Caco-2 (cell line): Measurements from ENCODE around the gene TMEM87A. TPM values are rescaled to one million over a fixed set of nuclear protein-coding genes. Genes with fewer than 3 reads are reported as not detected.

Source experiments
- BruUV-seq: library from RNA; stranded (reverse); fragments of 400-500 nt; replicated peaks from 2 replicates; lab custom pipeline; 2021; lab: Mats Ljungman, UMichigan
- CTCF ChIA-PET: fragments of 300-600 bp; sonication (Branson Sonifier 250); formaldehyde crosslinking; loops from one replicate; lab custom pipeline; 2022; ENCODE audit warnings: antibody characterized with exemption; lab: Charles Lee
- POLR2A ChIA-PET: fragments of 300-600 bp; sonication (Branson Sonifier 250); formaldehyde crosslinking; loops from one replicate; lab custom pipeline; 2022; ENCODE audit warnings: antibody characterized with exemption; lab: Charles Lee
- DNase-seq, 2 experiments: peaks; one replicate each; pipeline versions ENCODE4 v3.0.0 to v3.0.0-alpha.2; 2020 to 2022
- H3K27me3 ChIP-seq: replicated peaks from 2 replicates; pipeline ENCODE4 v1.6.0; 2011; ENCODE audit warnings: low read length; ENCODE audit not compliant: control insufficient read depth, insufficient read depth
- H3K36me3 ChIP-seq: 2 replicates; pipeline ENCODE4 v1.5.1; 2011; ENCODE audit warnings: low read length; ENCODE audit not compliant: control insufficient read depth, insufficient read depth
- H3K4me1 ChIP-seq: fragments of 250-450 bp; sonication (Bioruptor Pico); 2 replicates; pipeline ENCODE4 v1.5.1; 2020; ENCODE audit warnings: mild to moderate bottlenecking
- H3K4me3 ChIP-seq: 2 replicates; pipeline ENCODE4 v1.5.1; 2011; ENCODE audit warnings: low read depth, mild to moderate bottlenecking, control low read depth, low read length
- H3K9me3 ChIP-seq: fragments of 250-450 bp; sonication (Bioruptor Pico); 2 replicates; pipeline ENCODE4 v1.5.1; 2020; ENCODE audit warnings: mild to moderate bottlenecking, moderate library complexity
- H3K27ac Mint-ChIP-seq: one replicate; pipeline ENCODE4 v1.8.0; 2022; ENCODE audit warnings: mixed read lengths; ENCODE audit not compliant: unreplicated experiment
- H3K27me3 Mint-ChIP-seq: one replicate; pipeline ENCODE4 v1.8.0; 2022; ENCODE audit warnings: mixed read lengths; ENCODE audit not compliant: insufficient read depth, unreplicated experiment
- H3K36me3 Mint-ChIP-seq: one replicate; pipeline ENCODE4 v1.8.0; 2022; ENCODE audit warnings: mild to moderate bottlenecking, mixed read lengths; ENCODE audit not compliant: insufficient read depth, unreplicated experiment
- H3K4me1 Mint-ChIP-seq: one replicate; pipeline ENCODE4 v1.8.0; 2022; ENCODE audit warnings: low read depth, mixed read lengths; ENCODE audit not compliant: unreplicated experiment
- H3K4me3 Mint-ChIP-seq: one replicate; pipeline ENCODE4 v1.8.0; 2022; ENCODE audit warnings: mild to moderate bottlenecking, moderate library complexity, mixed read lengths; ENCODE audit not compliant: unreplicated experiment
- H3K9me3 Mint-ChIP-seq: one replicate; pipeline ENCODE4 v1.8.0; 2022; ENCODE audit warnings: mixed read lengths; ENCODE audit not compliant: unreplicated experiment
- CTCF ChIP-seq, 2 experiments: fragments of 200-600 bp in 1 of 2; IDR thresholded peaks; 1 replicate in 1 of 2; 2 replicates in 1 of 2; pipeline versions ENCODE4 v1.5.1 to v1.8.0; 2011 to 2022; ENCODE audit warnings: antibody characterized with exemption in 1 of 2, control low read depth in 1 of 2, inconsistent platforms in 1 of 2, low read depth in 1 of 2, low read length in 1 of 2, mild to moderate bottlenecking in 1 of 2, moderate library complexity in 1 of 2; ENCODE audit not compliant: insufficient read depth in 1 of 2, severe bottlenecking in 1 of 2, unreplicated experiment in 1 of 2
- intact Hi-C: fragments of 100-400 bp; cut with micrococcal nuclease; formaldehyde crosslinking; loops from one replicate; pipeline ENCODE4 v1.10.0; 2022; ENCODE audit not compliant: unreplicated experiment
- total RNA-seq: library from RNA; stranded (reverse); gene quantifications from 2 replicates; pipeline ENCODE4 v1.2.3, GENCODE V29; 2022

Gene TMEM87A
- total RNA-seq, 1 experiment from 2014 or later, result 38.4 TPM

- no peaks in the 10 kb centered on the region for H3K9me3 Mint-ChIP-seq
- no peak for DNase-seq
- Histone ChIP-seq H3K9me3 (no peaks in the 10 kb centered on the region), H3K27me3 (no peaks in the 10 kb centered on the region), H3K4me3 (no peak overlapping the region), H3K4me1 (peaks cover 4% of the 10 kb centered on the region; the same call in 1 of the 2 replicates), H3K36me3 (no peaks in the 10 kb centered on the region)
- ChIA-PET POLR2A (no interaction called here), CTCF (no interaction called here)
- H3K4me1 Mint-ChIP-seq, result no peaks in the 10 kb centered on the region
- no peaks in the 10 kb centered on the region for H3K27me3 Mint-ChIP-seq
- peak overlapping the region; percentile 93 for H3K4me3 Mint-ChIP-seq
- intact Hi-C loops, result no loop called here
- no peak for TF ChIP-seq CTCF (IDR thresholded peaks at IDR 0.05; ENCODE audit: insufficient read depth in 1 of 2, low read depth in 1 of 2, low read length in 1 of 2, severe bottlenecking in 1 of 2, unreplicated experiment in 1 of 2)
- H3K27ac Mint-ChIP-seq, result no peak overlapping the region
- peaks cover 33% of the 10 kb centered on the region for H3K36me3 Mint-ChIP-seq
- no TSS peak for BruUV-seq
These were observed 66.8 kb downstream of the TMEM87A start for GRCh38 chr15:42206406-42206805.

- Histone ChIP-seq H3K36me3 (no peaks in the 10 kb centered on the region), H3K9me3 (no peaks in the 10 kb centered on the region), H3K4me3 (no peak overlapping the region), H3K4me1 (peaks cover 4% of the 10 kb centered on the region; the same call in 1 of the 2 replicates), H3K27me3 (no peaks in the 10 kb centered on the region)
- no peak overlapping the region for H3K4me3 Mint-ChIP-seq
- no peaks in the 10 kb centered on the region for H3K27me3 Mint-ChIP-seq
- H3K36me3 Mint-ChIP-seq, result peaks cover 25% of the 10 kb centered on the region
- H3K27ac Mint-ChIP-seq, result no peak overlapping the region
- ChIA-PET POLR2A (no interaction called here), CTCF (no interaction called here)
- BruUV-seq, result no TSS peak
- no peak for DNase-seq
- intact Hi-C loops, result no loop called here
- no peak for TF ChIP-seq CTCF (IDR thresholded peaks at IDR 0.05; ENCODE audit: insufficient read depth in 1 of 2, low read depth in 1 of 2, low read length in 1 of 2, severe bottlenecking in 1 of 2, unreplicated experiment in 1 of 2)
- H3K9me3 Mint-ChIP-seq, result no peaks in the 10 kb centered on the region
- H3K4me1 Mint-ChIP-seq, result no peaks in the 10 kb centered on the region
These were observed 69.3 kb downstream of the TMEM87A start for GRCh38 chr15:42203891-42204290.

GRCh38 chr15:42202653-42203052 is 70.6 kb downstream of the TMEM87A start:
- ChIA-PET POLR2A (no interaction called here), CTCF (no interaction called here)
- Mint-ChIP-seq H3K36me3 (peaks cover 16% of the 10 kb centered on the region), H3K9me3 (no peaks in the 10 kb centered on the region), H3K4me3 (no peak overlapping the region), H3K27me3 (no peaks in the 10 kb centered on the region), H3K4me1 (no peaks in the 10 kb centered on the region), H3K27ac (no peak overlapping the region)
- H3K4me3 ChIP-seq, result no peak overlapping the region
- TF ChIP-seq CTCF (IDR thresholded peaks at IDR 0.05; ENCODE audit: insufficient read depth in 1 of 2, low read depth in 1 of 2, low read length in 1 of 2, severe bottlenecking in 1 of 2, unreplicated experiment in 1 of 2), result no peak
- DNase-seq, result no peak
- BruUV-seq, result no TSS peak
- H3K9me3 ChIP-seq, result no peaks in the 10 kb centered on the region
- no peaks in the 10 kb centered on the region; the same call in 1 of the 2 replicates for H3K4me1 ChIP-seq
- H3K36me3 ChIP-seq, result no peaks in the 10 kb centered on the region
- no peaks in the 10 kb centered on the region for H3K27me3 ChIP-seq
- intact Hi-C loops, result no loop called here
